Stimulated activated CD4-positive, alpha-beta T cell treated with anti-CD3 and anti-CD28 coated beads, TNF-alpha, amount 100 ng/mL, for 1 hour (primary cell): Measurements from ENCODE around the gene GPN2.
A peak's percentile ranks its signal among the peaks of the same experiment; 100 is the strongest.
"Not testable (repeated sequence)": the region's sequence is repeated elsewhere in the genome, so short reads cannot be mapped to it uniquely, and the experiment has no call there.

Source experiments
- DNase-seq, 3 donors: peaks; one replicate each; pipeline ENCODE4 v3.0.0-alpha.2; 2020; ENCODE audit warnings: low read depth in 3 of 3, low spot score in 1 of 3

Gene GPN2

GRCh38 chr1:26858160-26858559, 31.9 kb downstream of the GPN2 start:
- no peak for DNase-seq

DNA sequence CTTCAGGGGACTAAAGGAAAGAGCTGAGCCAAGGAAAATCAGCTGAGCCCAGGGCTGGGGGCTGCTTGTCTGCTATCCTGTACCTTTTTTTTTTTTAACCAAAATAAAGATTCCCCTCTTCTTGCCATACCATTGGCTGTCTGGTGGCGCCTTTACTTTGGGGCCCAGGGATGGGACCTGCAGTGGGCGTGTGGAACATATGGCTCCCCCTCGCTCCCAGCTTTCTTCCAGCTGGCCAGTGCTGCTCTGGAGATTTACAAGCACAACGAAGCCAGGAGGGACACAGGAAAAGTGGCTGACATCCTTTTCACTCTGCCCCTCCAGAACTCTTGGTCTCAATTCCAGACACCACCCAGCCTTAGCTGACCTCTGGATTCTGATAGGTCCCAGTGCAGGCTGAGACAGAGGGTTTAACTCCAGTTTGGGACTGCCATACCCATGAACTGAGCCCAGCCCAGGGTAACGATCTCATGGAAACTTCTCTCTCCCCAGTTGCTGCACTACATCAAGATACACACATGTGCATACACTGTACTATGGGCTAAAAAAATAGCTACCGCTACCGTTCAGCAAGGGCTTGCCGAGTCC, 32.5 kb downstream of the GPN2 start:
- no peak for DNase-seq

DNA sequence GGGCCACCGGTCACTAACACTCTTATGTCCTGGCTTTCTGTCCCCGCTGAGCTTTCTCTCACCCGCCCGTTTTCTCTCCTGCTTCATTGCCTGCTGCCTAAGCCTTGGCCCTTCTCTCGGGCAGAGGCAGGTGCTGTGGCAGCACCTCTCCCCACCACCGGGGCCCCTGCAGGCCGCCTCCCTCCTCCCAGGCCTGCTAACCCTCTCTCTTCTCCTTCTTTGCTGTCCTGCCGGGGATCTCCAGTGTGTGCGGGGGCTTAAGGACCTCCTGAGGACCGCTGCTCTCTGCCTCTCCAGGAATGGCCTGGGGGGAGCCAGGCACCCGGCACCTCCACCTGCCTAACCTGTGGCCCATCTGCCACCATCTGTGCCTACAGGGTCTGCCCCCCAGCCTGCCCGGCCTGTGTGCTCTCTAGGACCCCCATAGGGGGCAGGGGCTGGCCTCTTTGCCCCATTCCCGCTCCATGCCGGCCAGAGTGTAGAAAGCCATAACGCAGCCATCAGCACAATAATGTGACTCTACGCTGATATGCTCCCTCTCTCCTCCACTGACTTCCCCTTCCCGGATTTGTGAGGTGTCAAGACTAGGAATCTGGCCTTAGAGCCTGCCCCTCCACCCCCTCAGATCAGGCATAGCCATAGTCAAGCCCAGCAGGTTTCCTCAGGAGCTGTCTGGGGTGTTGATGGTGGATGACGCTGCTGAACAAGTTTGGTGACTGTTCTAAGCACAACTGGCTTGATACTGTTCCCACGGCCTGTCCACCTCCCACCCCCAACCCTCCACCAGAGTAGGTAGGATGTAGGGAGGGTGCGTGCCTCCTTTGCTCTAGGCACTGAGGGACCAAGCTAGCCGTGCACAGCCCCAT, 33.2 kb downstream of the GPN2 start:
- DNase-seq, result no peak

GRCh38 chr1:26856181-26856580, 33.9 kb downstream of the GPN2 start:
- DNase-seq, result no peak

DNA sequence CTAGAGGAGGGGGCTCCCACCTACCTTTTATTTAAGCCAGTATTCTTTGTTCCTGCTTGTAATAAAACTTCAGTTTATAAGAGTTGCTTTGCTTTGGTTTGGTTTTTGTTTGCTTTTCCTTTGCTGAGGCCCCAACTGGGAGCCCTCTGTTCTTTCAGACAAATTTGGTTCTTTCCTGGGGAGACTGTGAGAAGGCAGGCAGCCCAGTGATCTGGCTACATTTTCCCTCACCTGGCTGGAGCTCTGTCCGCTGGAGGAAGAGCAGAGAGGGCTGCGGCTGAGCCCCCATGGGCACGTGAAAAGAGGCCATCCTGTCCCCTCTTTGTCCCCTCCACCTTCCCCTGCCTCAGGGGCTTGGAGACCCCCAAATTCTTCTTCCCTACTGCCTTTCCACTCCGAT, 34.4 kb downstream of the GPN2 start:
- DNase-seq, result no peak

DNA sequence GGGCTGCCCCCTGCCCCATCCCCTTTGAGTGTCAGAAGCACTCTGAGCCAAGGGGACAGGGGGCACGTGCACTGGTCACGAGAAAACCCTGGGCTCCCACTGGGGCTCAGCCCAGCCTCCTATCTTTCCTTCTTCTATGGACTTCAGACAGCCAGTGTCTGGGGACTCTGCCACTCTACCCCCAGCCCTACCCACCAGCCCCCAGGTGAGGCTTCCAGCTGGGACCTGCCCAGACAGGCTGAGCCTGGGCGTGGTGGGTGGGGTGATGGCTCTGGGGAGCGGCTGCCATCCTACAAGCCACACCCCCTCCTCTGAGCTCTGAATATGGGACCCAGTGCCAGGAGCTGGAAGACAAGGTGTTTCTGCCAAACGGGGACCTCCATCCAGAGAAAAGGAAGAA, 35.2 kb downstream of the GPN2 start:
- DNase-seq, result no peak

DNA sequence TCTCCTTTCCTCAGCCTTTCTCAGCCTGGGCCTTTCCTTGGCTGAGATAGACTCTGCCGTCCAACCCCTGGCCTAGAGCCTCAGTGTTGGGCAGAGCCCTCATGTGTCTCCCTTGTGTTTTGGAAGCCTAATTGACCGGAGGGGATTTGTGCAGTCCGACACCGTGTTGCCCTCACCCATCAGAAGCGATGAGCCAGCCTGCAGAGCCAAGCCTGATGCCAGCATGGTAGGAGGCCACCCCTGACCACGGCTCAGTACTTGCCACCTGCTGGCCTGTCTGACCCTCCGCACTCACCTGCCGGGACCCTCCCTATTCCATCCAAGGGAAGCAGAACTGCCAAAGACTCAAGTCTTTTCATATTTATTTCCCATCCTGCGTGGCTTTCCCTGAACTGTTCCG, 36.5 kb downstream of the GPN2 start:
- no peak for DNase-seq

GRCh38 chr1:26853156-26853555, 36.9 kb downstream of the GPN2 start:
- peak; percentile 60 to 71 (median 70) for DNase-seq

- no peak for DNase-seq
These were observed 37.4 kb downstream of the GPN2 start for GRCh38 chr1:26852701-26853100.

DNA sequence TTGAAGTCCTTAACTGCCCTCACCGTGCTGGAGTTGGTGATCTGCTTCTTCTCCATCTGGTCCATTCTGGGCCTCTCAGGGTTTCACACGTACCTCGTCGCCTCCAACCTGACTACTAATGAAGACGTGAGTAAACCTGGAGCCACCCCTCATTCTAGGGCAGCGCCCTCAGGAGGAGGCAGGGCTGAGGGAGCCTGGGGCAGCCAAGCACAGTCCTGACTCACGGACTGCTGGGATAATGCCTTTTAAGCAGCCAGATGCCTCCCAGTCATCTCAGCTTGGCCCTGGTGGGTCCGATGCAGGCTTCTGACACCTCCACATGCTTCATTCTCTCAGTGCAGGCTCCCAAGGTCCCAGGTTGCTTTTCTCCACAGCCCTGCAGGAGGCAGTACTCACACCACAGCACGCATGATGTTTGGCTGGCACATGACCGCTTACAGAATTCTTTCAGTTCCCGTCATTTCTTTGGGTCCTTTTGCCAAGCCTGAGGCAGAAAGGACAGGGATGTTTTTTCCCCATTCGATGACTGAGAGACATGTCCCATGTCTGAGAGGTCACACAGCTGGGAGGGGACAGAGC, 38.9 kb downstream of the GPN2 start:
- no peak for DNase-seq

GRCh38 chr1:26848941-26849774, 40.9 kb downstream of the GPN2 start:
- no peak for DNase-seq

DNA sequence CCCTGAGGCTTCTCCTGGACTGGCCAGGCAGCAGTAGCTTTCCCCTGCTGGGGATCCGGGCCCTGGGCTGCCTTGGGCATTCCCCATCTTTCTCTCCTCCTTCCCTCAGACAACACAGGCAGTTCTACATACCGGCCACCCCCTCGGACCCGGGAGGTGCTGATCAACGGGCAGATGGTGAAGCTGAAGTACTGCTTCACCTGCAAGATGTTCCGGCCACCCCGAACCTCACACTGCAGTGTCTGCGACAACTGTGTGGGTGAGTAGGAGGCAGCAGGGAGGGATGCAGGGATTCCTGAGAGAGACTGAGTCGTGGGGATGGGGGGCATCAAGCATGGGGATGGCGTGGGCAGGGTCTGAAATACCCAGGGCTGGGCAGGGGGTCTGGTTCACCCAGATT, 41.6 kb downstream of the GPN2 start:
- no peak for DNase-seq

DNA sequence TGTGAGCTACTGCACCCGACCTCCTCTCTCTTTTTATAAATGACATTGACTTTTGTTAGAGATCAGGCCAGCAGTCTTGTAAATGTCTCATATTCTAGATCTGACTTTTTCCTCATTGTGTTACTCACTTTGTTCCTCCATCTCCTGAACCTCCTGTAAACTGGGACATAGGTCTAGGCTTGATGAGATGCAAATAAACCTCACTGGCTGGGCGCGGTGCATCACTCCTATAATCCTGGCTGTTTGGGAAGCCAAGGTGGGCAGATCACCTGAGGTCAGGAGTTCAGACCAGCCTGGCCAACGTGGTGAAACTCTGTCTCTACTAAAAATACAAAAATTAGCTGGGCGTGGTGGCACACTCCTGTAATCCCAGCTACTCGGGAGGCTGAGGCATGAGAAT, 42.3 kb downstream of the GPN2 start:
- not testable (repeated sequence) for DNase-seq

- DNase-seq, result no peak
These were observed 45.5 kb downstream of the GPN2 start for GRCh38 chr1:26844424-26845196.

DNA sequence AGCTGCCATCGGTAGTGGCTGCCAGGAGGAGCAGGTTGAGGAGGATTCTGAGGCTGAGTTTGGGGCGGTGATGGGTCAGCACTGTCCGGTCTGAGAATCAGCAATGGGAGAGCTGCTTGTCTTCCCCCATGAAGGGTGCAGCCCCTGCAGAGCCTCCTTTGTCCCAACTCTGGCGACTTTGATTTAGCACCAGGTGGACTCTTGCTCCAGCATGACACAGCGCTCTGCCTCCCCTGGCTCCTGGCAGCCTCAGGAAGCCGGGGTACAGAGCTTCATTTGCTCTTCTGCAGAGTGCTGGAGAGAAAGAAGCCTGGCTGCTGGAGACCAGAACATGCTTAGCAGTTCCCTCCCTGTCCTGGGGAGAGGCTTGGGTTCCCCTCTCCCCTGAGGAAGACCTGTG, 50.3 kb downstream of the GPN2 start:
- DNase-seq, result no peak

- DNase-seq, result no peak
These were observed 50.8 kb downstream of the GPN2 start for GRCh38 chr1:26839339-26839722.

DNA sequence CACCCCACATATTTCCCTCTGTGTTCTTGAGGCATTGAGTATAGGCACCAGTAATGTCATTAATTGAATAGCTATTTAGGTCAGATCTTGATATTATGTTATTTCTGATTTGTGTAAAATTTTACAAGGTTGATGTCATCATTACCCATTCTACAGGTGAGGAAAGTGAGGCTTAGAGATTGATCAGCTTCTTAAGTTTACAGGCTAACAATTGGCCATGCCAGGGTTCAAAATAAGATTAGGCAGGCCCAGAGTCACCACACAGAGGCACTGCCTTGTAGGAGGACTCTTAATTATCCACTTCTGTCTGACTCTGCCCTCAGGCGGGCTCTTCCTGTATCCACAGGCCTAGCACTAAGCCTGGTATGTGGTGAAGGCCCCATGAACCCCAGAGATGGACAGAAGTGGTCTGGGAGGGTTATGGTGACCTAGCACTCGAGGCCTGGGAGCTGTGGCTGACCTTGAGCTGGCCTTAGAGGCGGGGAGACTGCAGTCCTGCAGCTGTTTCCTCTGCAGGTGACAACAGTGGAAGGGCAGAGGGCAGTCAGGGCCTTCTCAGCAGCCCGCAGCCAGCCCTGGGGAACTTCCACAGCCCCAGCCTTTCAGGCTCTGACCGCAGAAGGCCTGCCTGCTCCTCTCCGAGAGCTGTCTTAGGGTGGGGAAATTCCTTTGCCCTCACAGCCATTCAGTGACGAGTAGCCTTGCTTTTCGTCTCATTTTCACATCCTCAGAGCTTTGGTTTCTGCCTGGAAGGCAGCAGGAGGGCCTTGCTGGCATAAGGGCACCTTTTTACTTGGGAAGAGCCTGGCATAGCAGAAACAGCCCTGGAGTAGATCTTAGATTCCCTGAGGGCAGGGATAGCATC, 51.4 kb downstream of the GPN2 start:
- DNase-seq, result peak in 2 of 3 donors; percentile 13 to 25

- not testable (repeated sequence) for DNase-seq
These were observed 52.4 kb downstream of the GPN2 start for GRCh38 chr1:26837665-26838064.

DNA sequence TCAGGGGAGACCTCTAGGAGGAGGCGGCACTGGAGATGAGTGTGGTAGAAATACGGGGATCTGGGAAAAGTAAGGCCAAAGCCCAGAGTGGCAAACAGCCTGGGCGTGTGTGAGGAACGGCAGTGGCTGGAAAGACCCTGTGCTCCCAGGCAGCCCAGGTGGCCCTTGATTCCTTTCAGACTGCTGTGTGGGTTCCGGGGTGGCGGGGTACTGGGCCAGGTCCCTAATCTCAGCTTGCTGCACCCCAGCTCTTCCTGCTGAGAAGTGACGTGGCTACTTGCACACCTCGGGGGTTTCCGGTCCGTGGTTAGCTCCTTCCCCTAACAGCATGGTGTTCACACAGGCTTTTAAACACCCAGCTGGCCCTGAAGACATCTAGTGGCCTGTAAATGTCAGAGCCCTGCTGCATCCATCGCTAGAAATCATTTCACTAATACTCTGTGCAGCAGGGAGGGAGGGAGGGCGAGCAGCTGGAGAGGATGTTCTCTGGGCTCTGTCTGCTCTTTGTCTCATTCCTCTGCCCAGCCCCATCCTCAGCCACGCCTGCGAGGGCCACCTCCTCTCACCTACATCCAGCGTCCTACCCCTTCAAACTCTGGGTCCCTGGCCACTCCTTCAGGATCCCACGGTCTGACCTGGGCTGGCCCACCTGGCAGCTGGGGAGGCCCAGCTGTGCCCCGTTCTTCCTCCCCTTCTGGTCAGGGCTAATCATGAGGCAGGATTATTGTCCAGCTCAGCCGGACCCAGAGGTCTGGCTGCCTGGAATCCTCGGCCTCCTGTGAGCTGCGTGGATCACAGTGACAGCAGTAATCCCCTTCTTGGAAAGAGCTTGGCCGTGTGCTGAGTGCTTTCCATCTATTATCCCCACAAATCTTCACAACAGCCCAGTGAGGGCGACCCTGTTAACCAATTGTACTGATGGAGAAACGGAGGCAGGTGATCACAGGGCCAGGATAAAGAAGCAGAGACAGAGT, 56.4 kb downstream of the GPN2 start:
- peak; percentile 59 to 84 (median 76) for DNase-seq
